GM12874 (cell line): ENCODE data around the gene GOLPH3L.
A peak's percentile ranks its signal among the peaks of the same experiment; 100 is the strongest.

Source experiments
- TF ChIP-seq, protein P1 (sequence below): IDR thresholded peaks from 2 replicates; pipeline ENCODE4 v1.5.1; 2011; ENCODE audit warnings: low read depth, mild to moderate bottlenecking, control low read depth, low read length, moderate library complexity; ENCODE audit not compliant: insufficient read depth

The GOLPH3L gene

GRCh38 chr1:150621497-150622302, 75.3 kb downstream of the GOLPH3L start:
- TF ChIP-seq, protein P1, sequence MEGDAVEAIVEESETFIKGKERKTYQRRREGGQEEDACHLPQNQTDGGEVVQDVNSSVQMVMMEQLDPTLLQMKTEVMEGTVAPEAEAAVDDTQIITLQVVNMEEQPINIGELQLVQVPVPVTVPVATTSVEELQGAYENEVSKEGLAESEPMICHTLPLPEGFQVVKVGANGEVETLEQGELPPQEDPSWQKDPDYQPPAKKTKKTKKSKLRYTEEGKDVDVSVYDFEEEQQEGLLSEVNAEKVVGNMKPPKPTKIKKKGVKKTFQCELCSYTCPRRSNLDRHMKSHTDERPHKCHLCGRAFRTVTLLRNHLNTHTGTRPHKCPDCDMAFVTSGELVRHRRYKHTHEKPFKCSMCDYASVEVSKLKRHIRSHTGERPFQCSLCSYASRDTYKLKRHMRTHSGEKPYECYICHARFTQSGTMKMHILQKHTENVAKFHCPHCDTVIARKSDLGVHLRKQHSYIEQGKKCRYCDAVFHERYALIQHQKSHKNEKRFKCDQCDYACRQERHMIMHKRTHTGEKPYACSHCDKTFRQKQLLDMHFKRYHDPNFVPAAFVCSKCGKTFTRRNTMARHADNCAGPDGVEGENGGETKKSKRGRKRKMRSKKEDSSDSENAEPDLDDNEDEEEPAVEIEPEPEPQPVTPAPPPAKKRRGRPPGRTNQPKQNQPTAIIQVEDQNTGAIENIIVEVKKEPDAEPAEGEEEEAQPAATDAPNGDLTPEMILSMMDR = peak; percentile 60

- TF ChIP-seq, protein P1 = no peak
Observed at GRCh38 chr1:150620919-150621318, 76.0 kb downstream of the GOLPH3L start.

- TF ChIP-seq, protein P1 = no peak
Observed at GRCh38 chr1:150619576-150620509, 77.1 kb downstream of the GOLPH3L start.

GRCh38 chr1:150615346-150616201, 81.4 kb downstream of the GOLPH3L start:
- TF ChIP-seq, protein P1 = no peak

GRCh38 chr1:150613061-150613920, 83.7 kb downstream of the GOLPH3L start:
- TF ChIP-seq, protein P1 = no peak

DNA sequence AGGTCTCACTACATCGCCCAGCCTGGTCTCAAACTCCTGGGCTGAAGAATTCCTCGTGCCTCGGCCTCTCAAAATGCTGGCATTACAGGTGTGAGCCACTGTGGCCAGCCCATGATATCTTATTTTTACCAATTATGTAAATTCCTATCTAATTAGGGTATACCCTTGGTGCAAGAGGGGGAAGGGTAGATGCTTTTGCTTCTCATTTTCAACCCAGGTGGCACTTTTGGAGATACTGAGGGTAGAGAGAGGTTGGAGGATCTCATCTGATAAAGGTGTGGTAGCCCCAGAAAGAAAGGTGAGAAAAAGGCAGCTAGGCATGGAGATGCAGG, 85.0 kb downstream of the GOLPH3L start:
- TF ChIP-seq, protein P1 = no peak
